Measurements from ENCODE around the gene LSM3. TPM values are rescaled to one million over a fixed set of nuclear protein-coding genes. Genes with fewer than 3 reads are reported as not detected.

LSM3 gene
- total and polyA plus RNA-seq, 9 of the 15 experiments (the other 6 are each of a cell fraction or from before 2014, with no cell fraction given): 33.8 to 203 (median 61.2) TPM

GRCh38 chr3:14156201-14156600 lies 22.4 kb upstream of the LSM3 start:
- no peak overlapping the region for H3K4me2 ChIP-seq (ENCODE audit: insufficient read depth, low read length)
- in situ Hi-C loops (cut with MboI) (no loop called here), intact Hi-C loops (cut with micrococcal nuclease) (no loop called here)
- no peaks in the 10 kb centered on the region for H3K9me1 ChIP-seq (ENCODE audit: control insufficient read depth, insufficient read depth, low read length)
- H3K27me3 ChIP-seq (ENCODE audit: control insufficient read depth in 2 of 2, insufficient read depth in 2 of 2, low read length in 2 of 2): no peaks in the 10 kb centered on the region
- POLR2A ChIA-PET: interaction anchor here (0.9 kb wide), 1 partner anchor 12 kb away, joined by 3 read pairs; no protein-coding TSS in a partner anchor
- no peak overlapping the region for H3K9ac ChIP-seq (ENCODE audit: insufficient read depth in 1 of 2, low read depth in 2 of 2, low read length in 2 of 2)
- peaks cover 6% of the 10 kb centered on the region; the same call in 1 of the 2 replicates for H3K9me3 ChIP-seq (replicated peaks; ENCODE audit: control insufficient read depth, insufficient read depth, low read depth, low read length)
- H3K4me1 ChIP-seq (replicated peaks in 1 of 2; ENCODE audit: control insufficient read depth in 2 of 2, insufficient read depth in 2 of 2, low read length in 2 of 2): no peaks in the 10 kb centered on the region; a peak in 1 of 5 replicates
- H3K27ac ChIP-seq (ENCODE audit: extremely low read depth, low read depth, low read length): no peak overlapping the region
- DNase-seq (ENCODE audit: extremely low read depth in 1 of 4, low spot score in 3 of 4) (no peak), ATAC-seq (no peak), FAIRE-seq (no peak)
- WGBS (ENCODE audit: insufficient coverage, low coverage, missing lambda C conversion rate): 94% methylated on average over 7 of the region's 7 CpGs
- H4K20me1 ChIP-seq (replicated peaks; ENCODE audit: control insufficient read depth, insufficient read depth, low read length): no peaks in the 10 kb centered on the region; the same call in 1 of the 2 replicates
- TF ChIP-seq TEAD1 (CRISPR knock-in tag; IDR thresholded peaks at IDR 0.05): no peak
- TF ChIP-seq OTX1 (CRISPR knock-in tag; IDR thresholded peaks at IDR 0.05): no peak
- no peak for TF ChIP-seq HCFC1 (IDR thresholded peaks at IDR 0.05; ENCODE audit: low read depth, low read length)
- TF ChIP-seq AFF4 (CRISPR knock-in tag; IDR thresholded peaks at IDR 0.05): no peak
- no peak for TF ChIP-seq ARID3B (CRISPR knock-in tag; IDR thresholded peaks at IDR 0.05; ENCODE audit: borderline replicate concordance)
- TF ChIP-seq SNIP1 (IDR thresholded peaks at IDR 0.05; ENCODE audit: low read depth): no peak
- no peak for TF ChIP-seq BCOR (IDR thresholded peaks at IDR 0.05)
- TF ChIP-seq ZNF395 (CRISPR knock-in tag; IDR thresholded peaks at IDR 0.05): no peak
- no peak for TF ChIP-seq ZNF696 (CRISPR knock-in tag; conservative IDR thresholded peaks at IDR 0.05)
- TF ChIP-seq KDM5B (IDR thresholded peaks at IDR 0.05; ENCODE audit: insufficient replicate concordance, low read depth, low read length): no peak
- no peak for TF ChIP-seq ADNP (tag; IDR thresholded peaks at IDR 0.05)
- no peak for TF ChIP-seq ERF (CRISPR knock-in tag; IDR thresholded peaks at IDR 0.05)
- H3K79me2 ChIP-seq (ENCODE audit: control insufficient read depth, insufficient read depth, low read length): no peaks in the 10 kb centered on the region
- H3K36me3 ChIP-seq (ENCODE audit: control insufficient read depth, insufficient read depth, low read length): peaks cover 90% of the 10 kb centered on the region
- BruUV-seq (replicated peaks): no TSS peak
- CTCF ChIA-PET (ENCODE audit: low intra/inter-chr PET ratio): no interaction called here
- H3K4me3 ChIP-seq: no peak overlapping the region
- no peak overlapping the region for H2AFZ ChIP-seq (ENCODE audit: low read depth, low read length)

All from K562 (cell line).